HL-60/S4 treated with phorbol 12-myristate 13-acetate at 8.2 ng/mL for 4 days and 3 days (cell line): ENCODE data around the gene ANXA11.
"Not testable (repeated sequence)": the region's sequence is repeated elsewhere in the genome, so short reads cannot be mapped to it uniquely, and the experiment has no call there.

Experiments
- in situ Hi-C: fragments of 300-500 bp; cut with MboI; formaldehyde crosslinking; loops from 2 replicates; pipeline ENCODE4 v1.15.0; 2022; ENCODE audit warnings: low sequenced_read_pairs

The ANXA11 gene

DNA sequence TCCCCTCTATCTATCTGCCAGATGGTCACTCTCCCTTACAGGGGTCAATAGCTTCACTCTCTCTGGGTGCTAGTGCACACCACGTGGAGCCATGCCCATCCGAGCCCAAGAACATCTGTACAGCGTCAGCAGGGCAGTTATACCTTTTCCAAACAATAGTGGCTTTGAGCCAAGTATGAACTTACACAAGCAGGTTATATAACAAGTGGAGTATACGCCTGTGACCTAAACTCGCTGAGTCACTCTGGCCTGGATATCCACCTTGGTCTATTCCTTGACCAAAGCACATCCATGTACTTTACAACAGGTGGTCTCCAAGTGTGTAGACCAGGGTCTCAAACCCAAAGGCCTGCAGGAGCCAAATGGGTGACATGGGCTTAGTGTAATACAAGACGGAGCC, 52.5 kb downstream of the ANXA11 start:
- in situ Hi-C loops, result loop anchor here (10.0 kb wide), 1 partner anchor 52 kb away; the partner anchor contains the start of gene ANXA11

DNA sequence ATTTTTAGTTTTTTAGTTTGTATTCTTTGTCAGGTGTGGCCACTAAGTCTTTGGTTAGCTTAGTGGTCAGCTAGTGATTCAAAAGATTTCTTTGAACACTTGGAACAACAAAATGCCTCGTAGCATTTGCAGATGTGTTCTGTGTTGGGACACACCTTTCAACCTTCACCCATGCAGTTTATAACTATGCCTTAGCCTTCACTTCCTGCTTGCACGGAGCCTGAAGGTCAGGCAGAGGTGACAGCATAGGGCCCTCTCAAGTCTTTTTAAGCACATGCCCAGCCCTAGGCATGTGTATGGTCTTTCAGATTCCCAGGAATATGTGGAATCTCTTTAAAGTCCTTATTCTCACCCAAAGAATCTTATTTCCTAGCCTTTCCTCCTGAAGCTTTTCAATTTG, 55.2 kb downstream of the ANXA11 start:
- in situ Hi-C loops, result loop anchor here (10.0 kb wide), 1 partner anchor 55 kb away; the partner anchor contains the start of gene ANXA11

DNA sequence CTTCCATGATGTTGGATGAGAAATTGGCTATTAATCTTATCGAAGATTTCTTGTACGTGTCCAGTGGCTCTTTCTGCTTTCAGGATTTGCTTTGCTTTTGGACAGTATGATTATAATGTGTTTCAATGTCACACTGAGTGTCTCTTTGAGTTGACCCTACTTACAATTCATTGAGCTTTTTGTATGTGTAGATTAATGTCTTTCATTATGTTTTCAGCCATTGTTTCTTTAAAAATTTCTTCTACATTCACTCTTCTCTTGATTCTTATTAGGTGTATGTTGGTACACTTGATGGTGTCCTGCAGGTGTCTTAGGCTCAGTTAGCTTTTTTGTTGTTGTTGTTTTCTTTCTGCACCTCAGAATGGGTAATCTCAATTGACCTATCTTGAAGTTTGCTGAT, 56.2 kb downstream of the ANXA11 start:
- in situ Hi-C loops, result loop anchor here (10.0 kb wide), 1 partner anchor 654 kb away; no protein-coding TSS in a partner anchor

DNA sequence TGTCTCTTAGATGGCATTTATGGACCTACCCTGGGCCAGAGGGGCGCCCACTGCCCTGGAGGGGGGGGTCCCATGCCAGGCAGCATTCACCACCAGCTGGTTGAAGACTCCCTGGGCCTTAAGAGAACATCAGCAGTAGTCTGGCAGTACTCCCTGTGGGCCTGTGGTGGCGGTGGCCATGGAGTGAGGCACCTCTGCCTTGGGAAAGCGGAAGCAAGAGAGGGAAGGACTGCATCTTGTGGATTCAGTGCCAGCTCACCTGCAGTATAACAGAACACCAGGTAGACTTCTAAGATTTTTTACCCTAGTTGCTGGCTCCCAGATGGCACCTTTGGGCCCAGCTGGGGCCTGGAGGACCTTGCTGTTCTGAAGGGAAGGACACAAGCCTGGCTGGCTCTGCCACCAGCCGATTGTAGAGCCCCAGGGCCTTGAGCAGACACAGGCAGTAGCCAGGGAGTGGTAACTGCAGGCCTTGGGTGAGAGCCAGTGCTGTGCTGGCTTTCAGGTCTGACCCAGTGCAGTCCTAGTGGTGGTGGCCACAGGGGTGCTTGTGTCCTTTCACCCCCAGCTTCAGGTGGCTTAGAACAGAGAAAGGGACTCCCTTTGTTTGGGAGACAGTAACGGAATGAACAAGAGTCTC, 57.1 kb downstream of the ANXA11 start:
- in situ Hi-C loops, result loop anchor here (10.0 kb wide), 1 partner anchor 653 kb away; no protein-coding TSS in a partner anchor

DNA sequence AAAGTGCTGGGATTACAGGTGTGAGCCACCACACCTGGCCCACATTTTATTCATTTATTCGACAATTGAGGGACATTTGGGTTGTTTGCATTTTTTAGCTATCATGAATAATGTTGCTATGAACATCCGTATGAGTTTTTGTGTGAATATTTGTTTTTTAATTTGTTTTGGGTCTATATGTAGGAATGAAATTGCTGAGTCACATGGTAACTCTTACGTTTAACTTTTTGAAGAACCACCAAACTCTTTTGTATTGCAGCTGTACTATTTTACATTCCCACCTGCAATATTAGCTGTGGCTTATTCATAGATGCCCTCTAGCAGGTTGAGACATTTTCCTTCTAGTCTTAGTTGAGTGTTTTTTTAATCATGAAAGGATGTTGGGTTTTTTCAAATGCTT, 58.4 kb downstream of the ANXA11 start:
- in situ Hi-C loops, result loop anchor here (10.0 kb wide), 1 partner anchor 652 kb away; no protein-coding TSS in a partner anchor

DNA sequence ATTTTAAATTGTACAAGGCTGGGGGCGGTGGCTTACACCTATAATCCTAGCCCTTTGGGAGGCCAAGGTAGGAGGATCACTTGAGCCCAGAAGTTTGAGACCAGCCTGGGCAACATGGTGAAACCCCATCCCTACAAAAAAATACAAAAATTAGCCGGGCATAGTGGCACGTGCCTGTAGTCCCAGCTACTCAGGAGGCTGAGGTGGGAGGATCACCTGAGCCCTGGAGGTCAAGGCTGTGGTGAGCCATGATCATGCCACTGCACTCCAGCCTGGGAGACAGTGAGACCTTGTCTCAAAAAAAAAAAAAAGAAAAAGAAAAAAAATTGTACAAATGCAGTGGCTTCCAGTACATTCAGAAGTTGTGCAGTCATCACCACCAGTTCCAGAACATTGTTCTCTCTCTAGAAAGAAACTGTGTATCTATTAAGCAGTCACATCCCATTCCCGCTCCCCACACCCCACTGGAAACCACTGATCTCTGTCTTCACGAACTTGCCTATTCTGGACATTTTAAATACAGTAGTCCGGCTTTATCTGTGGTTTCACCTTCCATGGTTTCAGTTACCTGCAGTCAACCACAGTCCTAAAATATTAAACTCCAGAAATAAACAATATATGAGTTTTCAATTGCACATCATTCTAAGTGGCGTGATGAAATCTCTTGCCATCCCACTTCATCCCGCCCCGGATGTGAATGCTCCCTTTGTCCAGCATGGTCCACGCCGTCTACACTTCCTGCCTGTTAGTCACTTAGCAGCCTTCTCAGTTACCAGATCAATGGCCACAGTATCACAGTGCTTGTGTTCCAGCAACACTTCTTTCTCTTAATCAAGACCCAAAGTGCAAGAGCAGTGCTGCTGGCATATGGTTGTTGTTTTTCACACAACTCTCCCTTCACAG, 59.7 kb downstream of the ANXA11 start:
- in situ Hi-C loops, result loop anchor here (10.0 kb wide), 1 partner anchor 651 kb away; no protein-coding TSS in a partner anchor

DNA sequence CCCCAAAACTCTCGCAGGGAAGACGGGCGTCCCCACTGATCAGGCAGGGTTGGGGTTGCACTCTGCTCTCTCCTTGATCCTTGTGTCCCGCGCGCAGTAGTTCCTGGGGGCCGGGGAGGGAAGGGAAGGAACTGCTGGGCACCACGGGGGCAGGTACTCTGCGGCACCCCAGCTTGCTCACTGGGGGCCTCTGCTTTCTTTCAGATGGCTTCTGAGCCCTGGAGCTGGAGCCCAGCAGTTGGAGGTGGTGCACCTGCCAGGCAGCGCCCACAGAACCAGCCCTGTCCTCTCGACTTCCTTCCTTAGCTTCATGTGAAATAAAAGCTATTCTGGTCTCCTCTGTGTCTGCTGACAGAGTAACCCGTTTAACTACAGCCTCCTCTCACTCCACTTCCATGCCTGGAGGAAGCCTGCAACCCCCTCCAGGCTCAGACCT, 60.6 kb downstream of the ANXA11 start:
- in situ Hi-C loops, result loop anchor here (10.0 kb wide), 1 partner anchor 650 kb away; no protein-coding TSS in a partner anchor

DNA sequence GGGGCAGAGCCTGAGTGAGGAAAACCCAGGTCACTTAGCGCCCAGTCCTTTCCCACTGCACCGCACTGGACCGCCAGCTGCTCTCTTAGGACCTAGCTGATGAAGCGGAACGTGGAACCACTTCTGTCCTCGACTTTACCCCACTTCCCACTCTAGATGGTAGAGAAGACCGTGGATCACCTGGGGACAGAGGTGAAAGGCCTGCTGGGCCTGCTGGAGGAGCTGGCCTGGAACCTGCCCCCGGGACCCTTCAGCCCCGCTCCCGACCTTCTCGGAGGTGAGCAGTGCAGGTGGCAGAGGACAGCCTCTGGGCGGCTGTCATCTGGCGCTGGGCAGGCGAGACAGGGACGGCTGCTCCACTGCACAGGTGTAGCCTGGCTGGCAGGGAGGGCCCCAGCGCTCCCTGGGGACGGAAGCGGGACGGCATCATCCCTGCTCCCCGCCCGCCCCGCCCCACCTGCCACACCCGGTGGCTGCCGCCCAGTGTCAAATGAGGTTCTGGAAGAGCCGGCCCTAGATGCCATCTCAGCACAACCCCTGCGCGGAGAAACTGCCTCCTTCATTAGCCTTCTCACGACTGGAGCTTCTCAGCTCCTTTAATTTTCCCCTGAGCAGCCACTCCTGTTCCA, 61.2 kb downstream of the ANXA11 start:
- in situ Hi-C loops, result loop anchor here (10.0 kb wide), 1 partner anchor 649 kb away; no protein-coding TSS in a partner anchor

DNA sequence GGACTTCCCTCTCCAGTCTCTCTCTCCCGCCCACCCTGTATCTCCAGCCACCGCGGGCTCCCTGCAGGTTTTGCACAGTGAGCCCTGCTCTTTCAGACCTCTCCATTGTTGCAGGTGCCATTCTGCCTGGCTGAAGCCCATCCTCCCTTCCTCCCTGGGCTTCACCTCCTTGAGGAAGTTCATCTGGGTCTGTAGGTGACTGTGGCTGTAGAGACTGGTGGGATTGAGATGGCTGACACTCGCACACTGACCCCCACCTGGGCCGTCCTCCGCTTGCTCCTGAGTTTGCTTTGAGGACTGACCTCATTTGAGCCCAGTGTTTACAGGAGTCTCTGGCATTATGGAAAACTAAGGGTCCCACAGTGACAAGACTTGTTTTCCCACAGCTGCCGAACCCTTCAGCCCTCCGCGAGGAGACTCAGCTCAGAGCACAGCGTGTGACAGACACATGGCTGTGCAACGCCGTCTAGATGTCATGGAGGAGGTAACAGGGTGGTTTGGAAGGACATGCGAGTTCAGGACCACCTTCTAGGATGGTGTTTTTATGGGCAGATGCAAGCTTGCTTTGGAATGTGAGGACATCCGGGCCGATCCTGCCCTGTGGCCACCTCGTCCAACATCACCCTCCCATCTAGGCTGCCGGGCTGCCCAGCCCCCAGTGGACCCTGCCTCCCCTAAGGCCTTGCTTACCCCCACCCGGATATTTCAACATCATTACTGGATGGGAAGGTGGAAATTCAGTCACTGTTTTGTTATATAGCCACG, 63.5 kb downstream of the ANXA11 start:
- in situ Hi-C loops, result loop anchor here (10.0 kb wide), 1 partner anchor 647 kb away; no protein-coding TSS in a partner anchor

DNA sequence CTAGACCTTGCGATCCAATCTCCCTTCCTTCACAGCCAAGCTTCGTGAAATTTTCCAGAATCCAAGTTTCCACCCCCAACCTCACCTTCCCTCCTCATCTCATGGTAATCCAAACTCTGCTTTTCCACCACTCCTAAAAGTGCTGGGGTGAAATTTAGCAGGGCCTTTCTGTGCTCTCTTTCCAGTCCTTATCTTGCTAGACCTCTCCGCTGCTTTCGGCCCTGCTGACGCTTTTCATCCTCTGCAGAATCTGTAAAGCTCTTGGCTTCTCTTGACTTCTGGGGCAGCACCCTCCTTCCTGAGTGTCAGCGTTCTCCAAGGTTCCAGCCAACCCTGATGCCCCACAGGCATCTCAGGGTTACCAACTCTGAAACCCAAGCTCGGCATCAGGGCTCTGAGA, 65.1 kb downstream of the ANXA11 start:
- in situ Hi-C loops, result loop anchor here (10.0 kb wide), 1 partner anchor 645 kb away; no protein-coding TSS in a partner anchor

DNA sequence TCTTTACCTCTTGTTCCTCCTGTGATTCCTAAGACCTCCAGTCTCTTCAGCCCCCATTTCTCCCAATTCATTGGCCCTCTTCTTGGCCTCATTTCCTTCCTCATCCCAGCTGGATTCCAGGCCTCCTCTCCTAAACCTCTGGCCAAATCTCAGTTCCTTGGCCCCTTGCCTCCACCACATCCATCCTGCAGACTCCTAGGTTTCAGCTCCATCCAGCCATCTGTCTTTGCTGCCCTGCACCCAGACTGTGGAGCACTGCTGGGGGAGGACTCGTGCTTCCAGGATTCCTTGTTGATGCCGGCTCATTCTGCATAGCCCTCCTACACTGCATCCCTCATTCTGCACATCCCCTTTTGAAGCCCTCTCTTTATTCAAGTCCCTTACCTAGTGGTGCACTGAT, 66.1 kb downstream of the ANXA11 start:
- in situ Hi-C loops, result no loop called here

DNA sequence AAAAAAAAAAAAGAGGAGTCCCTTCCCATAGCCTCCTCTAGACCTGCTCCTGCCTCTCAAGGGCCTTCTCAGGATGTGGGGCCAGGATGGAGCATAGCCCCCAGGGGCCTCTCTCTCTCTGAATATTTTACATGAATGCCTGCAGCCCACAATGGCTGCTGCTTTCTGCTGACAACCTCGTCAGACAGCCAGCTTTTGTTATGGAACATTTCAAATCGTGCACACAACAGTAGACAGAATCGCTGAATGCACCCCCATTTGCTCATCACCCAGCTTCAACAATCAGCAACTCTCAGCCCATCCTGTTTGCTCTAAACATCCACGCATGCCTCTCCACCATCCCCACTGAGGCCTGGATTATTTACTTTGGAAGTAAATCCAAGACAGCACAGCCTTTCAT, 67.4 kb downstream of the ANXA11 start:
- in situ Hi-C loops, result no loop called here

DNA sequence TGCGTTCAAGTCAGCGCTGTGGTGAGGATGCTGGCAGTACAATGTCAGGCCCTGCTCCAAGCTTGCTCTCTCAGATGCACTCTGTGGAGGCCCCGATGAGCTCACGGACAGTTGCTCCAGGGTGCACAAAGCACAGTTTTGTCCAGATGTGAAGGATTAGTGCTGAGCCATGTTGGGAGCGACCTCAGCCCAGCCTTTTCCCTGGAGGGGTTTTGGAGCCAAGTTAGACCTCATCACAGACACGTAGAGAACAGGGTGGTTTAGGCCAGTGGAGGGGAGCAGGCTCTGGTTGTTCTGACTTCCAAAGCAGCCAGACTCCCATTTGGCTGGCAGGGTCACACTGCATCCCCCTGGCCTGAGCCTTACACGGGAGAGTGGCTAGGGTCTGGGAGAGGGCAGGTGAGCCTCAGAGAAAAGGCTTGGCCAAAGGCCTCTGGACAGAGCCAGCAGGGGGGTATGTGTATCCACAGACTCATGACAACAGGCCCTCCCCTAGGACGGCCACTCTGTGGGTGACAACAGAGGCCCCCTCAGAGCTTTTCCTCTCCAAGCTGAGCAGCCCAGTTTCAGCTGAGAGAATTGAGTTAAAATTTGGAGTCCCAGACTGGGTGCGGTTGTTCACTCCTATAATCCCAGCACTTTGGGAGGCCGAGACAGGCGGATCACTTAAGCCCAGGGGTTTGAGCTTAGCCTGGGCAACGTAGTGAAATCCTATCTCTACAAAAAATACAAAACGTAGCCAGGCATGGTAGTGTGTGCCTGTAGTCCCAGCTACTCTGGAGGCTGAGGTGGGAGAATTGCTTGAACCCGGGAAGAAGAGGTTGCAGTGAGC, 68.1 kb downstream of the ANXA11 start:
- in situ Hi-C loops, result no loop called here

DNA sequence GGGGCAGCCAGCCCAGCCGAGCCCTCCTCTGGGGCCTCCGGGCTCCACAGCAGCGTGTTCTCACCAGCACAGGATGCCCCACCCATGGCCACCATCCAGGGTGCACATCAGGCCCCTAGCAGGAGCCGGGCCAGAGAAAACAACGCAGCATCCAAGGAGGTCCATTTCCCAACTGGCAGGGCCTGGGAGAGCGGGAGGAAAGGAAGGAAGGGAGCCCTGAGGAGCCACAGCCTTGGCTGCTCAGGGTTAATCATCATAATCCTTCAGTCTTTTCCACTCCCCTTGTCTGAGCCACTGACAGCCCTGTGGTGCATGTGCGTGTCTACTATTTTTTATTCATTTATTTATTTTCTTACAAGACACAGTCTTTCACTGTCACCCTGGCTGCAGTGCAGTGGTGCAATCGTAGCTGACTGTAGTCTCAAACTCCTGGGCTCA, 69.2 kb downstream of the ANXA11 start:
- in situ Hi-C loops, result no loop called here

DNA sequence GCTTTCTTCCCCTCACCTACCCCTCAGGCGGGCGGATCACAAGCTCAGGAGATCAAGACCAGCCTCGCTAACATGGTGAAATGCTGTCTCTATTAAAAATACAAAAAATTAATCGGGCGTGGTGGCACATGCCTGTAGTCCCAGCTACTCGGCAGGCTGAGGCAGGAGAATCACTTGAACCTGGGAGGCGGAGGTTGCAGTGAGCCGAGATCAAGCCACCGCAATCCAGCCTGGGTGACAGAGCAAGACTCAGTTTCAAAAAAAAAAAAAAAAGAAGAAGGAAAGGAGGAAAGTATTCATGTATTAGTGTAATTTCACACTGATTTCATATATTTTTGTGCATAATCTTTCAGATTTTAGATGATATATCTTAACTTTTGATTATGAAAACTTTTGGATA, 71.7 kb downstream of the ANXA11 start:
- in situ Hi-C loops, result not testable (repeated sequence)

DNA sequence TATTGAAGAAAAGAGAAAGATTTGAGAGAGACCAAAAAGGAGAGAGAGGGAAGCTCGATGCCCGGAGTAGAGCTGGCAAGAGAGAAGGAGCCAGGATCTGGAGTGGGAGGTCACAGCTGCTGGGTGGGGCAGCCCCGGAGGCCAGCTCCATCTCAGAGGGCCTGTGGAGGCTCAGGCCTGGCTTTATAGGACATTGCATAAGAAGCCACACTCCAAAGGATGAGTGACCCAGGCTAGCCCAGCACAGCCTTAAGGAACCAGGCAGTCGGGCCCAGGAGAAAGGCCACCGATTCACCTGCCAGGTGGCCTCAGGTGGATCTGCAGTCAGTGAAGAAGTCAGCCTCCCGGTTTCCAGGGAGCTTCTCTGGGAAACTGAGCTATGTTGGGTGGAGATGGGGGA, 72.1 kb downstream of the ANXA11 start:
- in situ Hi-C loops, result no loop called here

DNA sequence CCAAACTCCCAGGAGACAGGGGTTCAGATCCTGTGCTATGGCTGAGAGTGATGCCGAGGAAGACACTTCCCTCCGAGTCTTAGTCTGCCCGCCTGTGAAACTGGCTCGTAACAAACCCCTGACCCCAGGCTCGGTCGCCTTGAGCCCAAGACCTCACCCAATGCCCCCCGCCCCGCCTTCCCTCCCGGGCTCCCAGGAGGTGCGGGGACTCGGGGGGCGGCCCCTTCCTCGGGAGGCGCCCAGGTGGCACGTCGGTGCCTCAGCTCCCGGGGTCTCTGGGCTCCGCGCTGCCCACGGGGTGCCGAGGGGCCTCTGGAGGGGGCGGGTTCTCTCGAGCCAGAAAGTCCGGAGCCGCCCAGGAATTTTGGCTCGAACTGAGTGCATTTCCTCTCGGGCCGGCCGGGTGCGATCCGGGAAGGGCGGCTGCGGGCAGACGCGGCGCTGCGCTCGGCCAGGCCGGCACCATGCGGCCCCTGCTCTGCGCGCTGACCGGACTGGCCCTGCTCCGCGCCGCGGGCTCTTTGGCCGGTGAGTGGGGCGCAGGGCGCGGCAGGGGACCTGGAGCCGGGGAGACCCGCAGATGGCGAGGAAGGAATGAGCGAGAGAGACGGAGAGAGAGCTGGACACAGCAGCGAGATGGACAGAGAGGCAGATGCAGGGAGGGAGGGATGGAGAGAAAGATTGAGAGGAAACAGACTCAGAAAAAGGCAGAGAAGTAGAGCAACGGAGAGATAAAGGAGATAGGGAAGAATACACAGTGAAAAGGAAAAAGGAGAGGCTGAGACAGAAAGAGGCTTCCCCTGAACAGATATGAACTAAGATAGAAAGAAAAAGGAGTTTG, 72.8 kb downstream of the ANXA11 start, which contains the start of gene PLAC9:
Gene PLAC9 (plus strand): TSS at position 432 of the 841 bp plus-strand sequence. CDS start 33 bp downstream, at position 465.
- in situ Hi-C loops, result no loop called here

DNA sequence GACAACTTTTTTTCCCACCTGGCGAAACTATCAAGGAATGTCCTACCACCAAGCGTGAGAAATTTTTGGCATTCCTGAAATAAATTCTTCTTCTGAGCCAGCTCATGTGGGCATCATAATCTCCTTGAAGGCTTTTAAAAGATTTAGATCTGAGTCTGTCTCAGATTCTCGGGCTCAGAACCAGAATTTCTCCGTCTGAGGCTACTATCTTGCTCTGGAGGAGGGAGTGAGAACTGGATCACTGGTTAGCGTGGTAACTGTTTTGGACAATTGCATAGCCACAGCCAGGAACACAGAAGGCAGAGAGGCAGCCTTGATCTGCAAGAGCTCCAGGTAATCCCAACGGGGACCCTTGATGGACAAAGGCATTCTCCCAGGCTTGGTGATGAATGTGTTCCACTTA, 73.8 kb downstream of the ANXA11 start:
- in situ Hi-C loops, result no loop called here
